D341Med (cell line): Measurements from ENCODE around the gene DBNDD2.

Experiments used
- DNase-seq: peaks from one replicate; pipeline ENCODE4 v3.0.0; 2012; ENCODE audit warnings: low spot score

The DBNDD2 gene

GRCh38 chr20:45416917-45417316 is 8.8 kb downstream of the DBNDD2 start:
- no peak for DNase-seq

DNA sequence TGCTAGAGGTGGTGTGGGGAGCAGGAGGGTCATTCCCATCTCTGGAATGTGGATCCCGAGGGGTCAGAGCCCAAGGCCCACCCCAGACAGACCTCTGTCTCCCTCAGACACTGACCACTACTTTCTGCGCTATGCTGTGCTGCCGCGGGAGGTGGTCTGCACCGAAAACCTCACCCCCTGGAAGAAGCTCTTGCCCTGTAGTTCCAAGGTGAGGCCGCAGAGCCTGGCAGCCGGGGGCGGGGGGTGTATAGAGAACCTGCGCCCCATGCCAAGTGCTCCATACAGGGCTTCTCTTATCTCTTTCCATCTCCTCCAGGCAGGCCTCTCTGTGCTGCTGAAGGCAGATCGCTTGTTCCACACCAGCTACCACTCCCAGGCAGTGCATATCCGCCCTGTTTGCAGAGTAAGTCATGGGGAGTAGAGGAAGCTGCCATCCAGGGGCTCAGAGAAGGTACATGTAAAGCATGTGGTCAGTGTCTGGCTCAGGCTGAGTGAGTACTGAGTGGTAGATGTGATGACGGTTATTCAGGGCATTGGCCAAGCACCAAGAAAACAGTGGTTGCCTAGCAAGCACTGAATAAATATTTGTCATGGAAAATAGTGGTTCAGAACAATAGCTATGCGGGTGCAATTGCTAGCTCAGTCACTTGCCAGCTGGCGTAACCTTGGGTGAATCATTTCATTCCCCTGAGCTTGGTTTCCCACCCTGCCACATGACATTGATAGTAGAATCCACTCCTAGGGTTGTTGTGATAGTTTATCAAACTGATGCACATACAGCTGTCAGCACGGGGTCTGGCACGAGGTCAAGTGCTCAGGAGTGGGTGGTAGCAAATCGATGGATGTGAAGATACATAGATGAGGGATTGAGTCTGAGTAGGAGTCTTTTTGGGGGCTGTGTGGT is 11.4 kb downstream of the DBNDD2 start:
- no peak for DNase-seq

DNA sequence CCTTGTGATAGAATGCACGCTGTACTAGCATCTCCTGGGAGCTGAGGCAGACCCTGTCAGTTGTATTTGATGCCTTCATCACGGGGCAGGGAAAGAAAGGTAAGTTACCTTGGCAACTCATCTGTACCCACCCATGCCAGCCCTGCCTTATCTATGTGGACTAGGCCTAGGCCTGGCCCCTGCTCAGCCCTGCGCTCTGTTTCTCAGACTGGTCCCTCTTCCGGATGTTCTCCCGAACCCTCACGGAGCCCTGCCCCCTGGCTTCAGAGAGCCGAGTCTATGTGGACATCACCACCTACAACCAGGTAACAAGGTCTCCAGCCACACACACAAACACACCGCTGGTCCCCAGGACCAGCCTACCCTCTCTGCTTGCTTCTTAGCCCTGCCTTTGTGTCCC is 12.0 kb downstream of the DBNDD2 start:
- DNase-seq, result no peak

DNA sequence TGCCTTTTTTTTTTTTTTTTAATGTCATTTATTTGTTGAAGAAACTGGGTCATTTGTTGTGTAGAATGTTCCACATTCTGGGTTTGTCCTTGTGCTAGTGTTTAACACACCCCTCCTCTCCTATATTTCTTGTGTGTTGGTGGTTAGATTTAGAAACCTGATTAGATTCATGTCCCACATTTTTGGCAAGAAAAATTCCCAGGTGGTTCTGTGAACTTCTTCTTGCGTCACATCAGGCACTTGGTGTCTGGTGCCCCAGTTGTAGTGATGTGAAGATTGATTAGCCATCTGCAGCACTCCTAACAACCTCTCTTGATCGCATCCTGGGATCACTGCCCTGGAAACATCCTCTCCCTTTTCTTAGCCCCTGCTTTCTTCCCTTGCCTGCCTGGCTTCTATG is 15.6 kb downstream of the DBNDD2 start:
- no peak for DNase-seq

DNA sequence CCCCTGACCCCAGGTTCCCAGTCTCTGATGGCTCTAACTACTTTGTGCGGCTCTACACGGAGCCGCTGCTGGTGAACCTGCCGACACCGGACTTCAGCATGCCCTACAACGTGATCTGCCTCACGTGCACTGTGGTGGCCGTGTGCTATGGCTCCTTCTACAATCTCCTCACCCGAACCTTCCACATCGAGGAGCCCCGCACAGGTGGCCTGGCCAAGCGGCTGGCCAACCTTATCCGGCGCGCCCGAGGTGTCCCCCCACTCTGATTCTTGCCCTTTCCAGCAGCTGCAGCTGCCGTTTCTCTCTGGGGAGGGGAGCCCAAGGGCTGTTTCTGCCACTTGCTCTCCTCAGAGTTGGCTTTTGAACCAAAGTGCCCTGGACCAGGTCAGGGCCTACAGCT is 17.5 kb downstream of the DBNDD2 start:
- DNase-seq, result no peak

DNA sequence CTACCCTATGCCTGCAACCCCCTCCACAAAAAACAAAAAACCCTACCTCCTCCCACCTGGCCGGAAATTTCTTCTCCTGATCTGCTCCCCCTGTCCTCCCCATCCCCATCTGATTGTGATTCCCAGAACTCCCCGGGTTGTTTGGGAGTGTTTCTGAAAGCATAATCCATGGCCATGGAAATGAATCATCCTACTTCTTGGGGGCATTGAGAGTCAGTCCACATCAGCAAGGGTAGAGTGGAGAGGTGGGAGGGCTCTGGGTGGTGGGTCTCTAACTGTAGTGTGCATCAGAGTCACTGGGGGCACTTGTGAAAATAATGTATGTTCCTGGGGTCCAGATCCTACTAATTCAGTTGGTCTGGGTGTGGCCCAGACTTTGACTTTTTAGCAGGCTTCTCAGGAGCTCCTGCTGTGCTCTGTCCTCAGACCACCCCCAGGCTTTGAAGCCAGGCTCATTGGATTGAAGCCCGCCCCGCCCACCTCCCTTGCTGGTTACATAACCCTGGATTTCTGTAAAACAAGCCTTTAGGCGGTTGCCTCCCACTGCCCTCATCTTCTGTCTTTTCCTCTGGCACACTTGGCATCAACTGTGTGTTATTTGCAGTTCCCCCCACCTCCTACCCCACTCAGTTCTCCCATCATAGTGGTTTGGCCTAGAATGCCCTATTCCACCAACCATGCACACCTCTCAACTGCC is 18.4 kb downstream of the DBNDD2 start:
- DNase-seq, result no peak

DNA sequence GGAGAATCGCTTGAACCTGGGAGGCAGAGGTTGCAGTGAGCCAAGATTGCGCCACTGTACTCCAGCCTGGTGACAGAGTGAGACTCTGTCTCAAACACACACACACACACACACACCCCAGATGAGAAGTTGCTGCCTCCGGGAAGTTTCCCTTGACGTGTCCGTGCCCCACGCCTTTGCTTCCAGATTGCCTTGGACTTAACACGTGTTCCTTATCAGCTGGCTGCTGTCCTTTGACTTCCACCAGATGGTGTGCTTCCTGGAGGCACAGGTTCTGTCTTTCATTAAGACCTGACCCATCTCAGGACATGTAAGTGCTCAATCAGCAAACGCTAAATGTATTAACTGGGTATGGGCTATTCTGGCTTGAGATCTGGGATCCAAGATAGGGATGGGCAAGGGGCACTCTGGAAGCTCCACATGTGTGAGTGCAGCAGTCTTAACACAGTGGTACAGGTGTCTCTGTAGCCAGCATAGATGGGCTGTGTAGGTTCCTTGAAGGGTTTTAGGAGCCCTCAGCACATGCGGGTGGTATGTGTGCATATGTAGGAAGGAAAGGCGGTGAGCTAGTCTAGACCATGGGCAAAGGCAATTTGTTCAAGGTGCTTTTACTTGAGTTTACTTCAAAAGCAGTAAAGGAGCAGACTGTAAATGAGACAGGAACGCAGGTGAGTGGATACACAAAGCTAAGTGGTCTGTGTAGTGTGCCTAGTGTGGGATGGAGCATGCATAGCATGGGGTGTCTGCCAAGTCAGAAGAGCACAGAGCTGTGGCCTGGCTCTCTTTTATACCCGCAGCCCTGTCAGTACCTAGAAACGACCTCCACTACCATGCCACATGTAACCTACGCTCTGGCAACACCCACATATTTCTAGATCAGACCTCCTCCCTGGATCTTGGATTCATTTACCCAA is 19.4 kb downstream of the DBNDD2 start:
- no peak for DNase-seq

GRCh38 chr20:45429618-45430017 is 21.5 kb downstream of the DBNDD2 start:
- no peak for DNase-seq

- no peak for DNase-seq
Observed at GRCh38 chr20:45432294-45432693, 24.2 kb downstream of the DBNDD2 start.

- no peak for DNase-seq
Observed at GRCh38 chr20:45433316-45433715, 25.2 kb downstream of the DBNDD2 start.

DNA sequence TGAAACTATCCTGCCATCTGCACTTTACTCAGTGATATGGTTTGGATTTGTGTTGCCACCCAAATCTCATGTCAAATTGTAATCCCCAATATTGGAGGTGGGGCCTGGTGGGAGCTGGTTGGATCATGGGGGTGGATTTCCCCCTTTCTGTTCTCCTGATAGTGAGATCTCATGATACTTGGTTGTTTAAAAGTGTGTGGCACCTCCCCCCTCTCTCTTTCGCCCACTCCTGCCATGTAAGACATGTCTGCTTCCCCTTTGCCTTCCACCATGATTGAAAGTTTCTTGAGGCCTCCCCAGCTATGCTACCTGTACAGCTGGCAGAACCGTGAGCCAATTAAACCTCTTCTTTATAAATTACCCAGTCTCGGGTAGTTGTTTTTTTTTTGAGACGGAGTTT is 25.9 kb downstream of the DBNDD2 start:
- DNase-seq, result no peak

GRCh38 chr20:45436732-45437485 is 28.8 kb downstream of the DBNDD2 start:
- DNase-seq, result peak; percentile 93

DNA sequence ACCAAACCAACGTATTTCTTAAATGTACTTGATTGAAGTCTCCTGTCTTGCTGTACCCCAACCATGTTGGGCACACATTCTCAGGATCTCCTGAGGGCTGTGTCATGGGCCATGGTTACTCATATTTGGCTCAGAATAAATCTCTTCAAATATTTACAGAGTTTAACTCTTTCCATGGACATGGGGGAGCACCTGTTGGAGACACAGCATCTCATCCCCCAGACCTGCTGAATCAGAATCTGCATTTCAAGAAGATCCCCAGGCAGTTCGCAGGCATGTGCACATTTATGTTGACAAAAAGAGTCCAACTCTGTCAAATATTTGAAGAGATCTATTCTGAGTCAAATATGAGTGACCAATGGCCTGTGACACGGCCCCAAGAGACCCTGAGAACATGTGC is 32.3 kb downstream of the DBNDD2 start:
- DNase-seq, result no peak

DNA sequence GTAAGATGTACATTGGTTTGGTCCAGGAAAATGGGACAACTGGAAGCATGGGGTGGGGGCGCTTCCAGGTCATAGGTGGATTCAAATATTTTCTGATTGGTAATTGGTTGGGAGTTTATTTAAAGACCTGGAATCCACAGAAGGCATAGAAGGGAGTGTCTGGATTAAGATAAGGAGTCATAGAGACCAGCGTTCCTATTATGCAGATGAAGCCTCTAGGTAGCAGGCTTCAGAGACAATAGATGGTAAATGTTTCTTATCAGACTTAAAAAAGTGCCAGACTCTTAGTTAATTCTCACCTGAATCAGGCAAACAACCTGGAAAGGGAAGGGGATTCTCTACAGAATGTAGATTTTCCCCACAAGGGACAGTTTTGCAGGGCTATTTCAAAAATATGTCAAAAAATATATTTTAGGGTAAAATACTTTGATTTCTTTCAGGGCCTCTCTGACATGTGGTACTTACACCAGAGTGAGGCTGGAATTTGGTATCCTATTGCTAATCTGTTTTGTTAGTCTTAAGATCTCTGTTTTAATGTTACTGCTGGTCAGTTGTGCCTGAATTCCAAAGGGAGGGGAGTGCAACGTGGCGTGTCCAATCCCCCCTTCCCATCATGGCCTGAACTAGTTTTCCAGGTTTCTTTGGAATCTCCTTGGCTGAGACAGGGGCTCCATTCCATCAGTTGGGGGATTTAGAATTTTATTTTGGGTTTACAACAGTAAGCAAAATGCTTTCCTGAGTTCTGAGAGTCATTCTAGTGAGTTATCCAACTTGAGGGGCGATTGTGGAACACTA is 33.0 kb downstream of the DBNDD2 start:
- DNase-seq, result no peak

GRCh38 chr20:45441746-45442145 is 33.7 kb downstream of the DBNDD2 start:
- no peak for DNase-seq

DNA sequence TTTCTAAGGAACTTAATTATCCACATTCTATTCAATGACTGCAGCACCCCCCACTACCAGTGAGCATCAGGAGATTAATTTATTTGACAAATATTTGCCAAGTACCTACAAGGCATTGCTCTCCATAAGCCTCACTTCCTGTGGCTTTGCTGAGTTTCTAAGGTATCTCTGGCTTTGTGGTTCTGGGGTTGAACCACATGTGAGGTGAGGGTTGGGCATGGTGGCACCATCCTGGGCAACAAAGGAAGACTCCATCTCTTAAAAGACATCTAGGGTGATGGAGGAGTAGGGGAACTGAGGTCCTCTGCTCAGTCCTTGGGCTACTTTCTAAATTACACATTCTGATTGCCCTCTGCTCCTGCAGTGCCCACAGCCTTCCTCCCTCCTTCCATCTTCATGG is 36.0 kb downstream of the DBNDD2 start:
- no peak for DNase-seq

GRCh38 chr20:45445805-45446562 is 37.9 kb downstream of the DBNDD2 start:
- DNase-seq, result peak; percentile 53

DNA sequence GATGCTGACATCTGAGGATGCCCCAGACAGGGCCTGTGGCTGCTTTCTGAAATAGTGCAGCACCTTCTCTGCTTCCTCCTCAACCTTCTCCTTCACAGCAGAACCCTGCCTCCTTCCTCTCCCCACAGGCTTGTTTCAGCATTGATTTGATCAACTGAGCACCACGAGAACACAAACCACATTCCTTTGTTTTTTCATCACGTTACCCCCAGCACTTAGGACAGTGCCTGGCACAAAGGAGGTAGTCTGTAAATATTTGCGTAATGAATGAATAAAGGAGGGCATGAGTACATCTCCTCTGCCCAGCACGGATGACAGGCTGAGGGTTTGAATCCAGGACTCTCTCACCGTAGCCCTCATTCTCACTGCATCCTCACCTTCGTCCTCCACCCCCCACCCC is 40.2 kb downstream of the DBNDD2 start:
- DNase-seq, result no peak

DNA sequence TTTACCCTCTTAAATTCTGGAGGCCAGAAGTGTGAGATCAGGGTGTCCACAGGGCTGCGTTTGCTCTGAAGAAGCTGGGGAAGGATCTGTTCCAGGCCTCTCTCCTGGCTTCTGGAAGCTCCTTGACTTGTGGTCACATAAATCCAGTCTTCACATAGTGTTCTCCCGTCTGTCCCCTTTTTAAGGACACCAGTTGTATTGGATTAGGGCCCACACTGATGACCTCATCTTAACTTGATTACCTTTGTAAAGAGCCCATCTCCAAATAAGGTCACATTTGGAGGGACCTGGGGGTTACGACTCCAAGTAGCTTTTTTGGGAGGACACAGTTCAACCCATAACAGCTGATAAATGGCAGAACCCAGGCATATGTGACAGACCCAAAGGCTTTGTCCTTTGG is 41.4 kb downstream of the DBNDD2 start:
- DNase-seq, result no peak
